Gastrocnemius medialis (tissue), 4 donors: ENCODE results near the gene ST6GALNAC3.

Experiments used
- POLR2A ChIP-seq, 2 donors: fragments of 450-650 bp; IDR thresholded peaks; one replicate each; pipeline ENCODE4 v1.6.1; 2017; ENCODE audit warnings: antibody characterized with exemption in 2 of 2, mild to moderate bottlenecking in 2 of 2, moderate library complexity in 2 of 2
- TF ChIP-seq, protein P1 (sequence below), 5 experiments: fragments of 450-650 bp in 3 of 5; fragments of 200-600 bp in 2 of 5; sonication (generic) in 2 of 5; IDR thresholded peaks in 4 of 5; conservative IDR thresholded peaks in 1 of 5; 1 replicate in 4 of 5; 2 replicates in 1 of 5; pipeline ENCODE4 v1.5.1; 2016 to 2019; ENCODE audit warnings: antibody characterized with exemption in 5 of 5, mild to moderate bottlenecking in 3 of 5, moderate library complexity in 3 of 5

DNA sequence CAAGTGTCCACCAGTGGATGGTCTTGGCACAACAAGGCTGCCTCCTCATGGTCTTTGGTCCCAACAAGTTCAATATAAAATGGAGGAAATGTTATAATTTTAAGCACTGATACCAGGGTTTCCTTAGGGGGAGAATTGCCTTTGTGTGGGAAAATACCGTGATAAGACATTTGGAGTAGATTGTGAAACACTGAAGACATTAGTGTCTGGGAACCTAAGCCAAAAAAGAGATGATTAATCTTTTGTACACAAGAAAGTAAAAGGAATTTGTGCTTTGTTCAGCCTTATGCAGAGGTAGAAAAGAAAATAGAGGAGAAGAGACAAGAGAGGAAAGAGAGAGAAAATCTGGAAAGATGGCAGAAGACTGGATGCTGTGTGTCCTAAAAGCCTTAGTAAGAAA lies 36.1 kb downstream of the ST6GALNAC3 start:
- TF ChIP-seq, protein P1, sequence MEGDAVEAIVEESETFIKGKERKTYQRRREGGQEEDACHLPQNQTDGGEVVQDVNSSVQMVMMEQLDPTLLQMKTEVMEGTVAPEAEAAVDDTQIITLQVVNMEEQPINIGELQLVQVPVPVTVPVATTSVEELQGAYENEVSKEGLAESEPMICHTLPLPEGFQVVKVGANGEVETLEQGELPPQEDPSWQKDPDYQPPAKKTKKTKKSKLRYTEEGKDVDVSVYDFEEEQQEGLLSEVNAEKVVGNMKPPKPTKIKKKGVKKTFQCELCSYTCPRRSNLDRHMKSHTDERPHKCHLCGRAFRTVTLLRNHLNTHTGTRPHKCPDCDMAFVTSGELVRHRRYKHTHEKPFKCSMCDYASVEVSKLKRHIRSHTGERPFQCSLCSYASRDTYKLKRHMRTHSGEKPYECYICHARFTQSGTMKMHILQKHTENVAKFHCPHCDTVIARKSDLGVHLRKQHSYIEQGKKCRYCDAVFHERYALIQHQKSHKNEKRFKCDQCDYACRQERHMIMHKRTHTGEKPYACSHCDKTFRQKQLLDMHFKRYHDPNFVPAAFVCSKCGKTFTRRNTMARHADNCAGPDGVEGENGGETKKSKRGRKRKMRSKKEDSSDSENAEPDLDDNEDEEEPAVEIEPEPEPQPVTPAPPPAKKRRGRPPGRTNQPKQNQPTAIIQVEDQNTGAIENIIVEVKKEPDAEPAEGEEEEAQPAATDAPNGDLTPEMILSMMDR (IDR thresholded peaks at IDR 0.05 in 4 of 5, conservative IDR thresholded peaks at IDR 0.05 in 1 of 5) = no peak
- no peak for TF ChIP-seq POLR2A (IDR thresholded peaks at IDR 0.05)
